HG02798 (cell line): ENCODE measurements around the gene TRPM6.

Experiments
- ATAC-seq: cut with Tn5 transposase; IDR thresholded peaks from one replicate; pipeline ENCODE4 v1.9.1; 2021; ENCODE audit warnings: mild to moderate bottlenecking; ENCODE audit not compliant: unreplicated experiment, poor library complexity

The TRPM6 gene

DNA sequence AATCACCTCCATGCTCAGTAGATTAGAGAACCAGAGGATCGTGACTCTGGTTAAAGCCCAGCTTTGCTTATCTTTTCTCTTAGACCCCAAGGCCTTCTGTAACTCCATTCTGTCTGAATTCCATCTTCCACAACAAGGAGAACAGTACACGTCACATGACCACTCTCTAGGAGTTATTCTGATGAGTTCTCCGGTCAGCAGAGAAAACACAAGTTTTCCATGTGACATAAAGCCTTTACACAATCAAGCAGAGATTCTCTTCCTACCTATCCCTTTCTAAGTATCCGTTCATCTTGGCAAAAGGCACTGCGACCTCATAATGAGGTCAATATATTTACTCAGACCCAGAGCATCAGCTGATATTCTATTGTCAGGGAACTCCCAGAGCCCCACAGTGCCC is 112.3 kb downstream of the TRPM6 start:
- no peak for ATAC-seq

DNA sequence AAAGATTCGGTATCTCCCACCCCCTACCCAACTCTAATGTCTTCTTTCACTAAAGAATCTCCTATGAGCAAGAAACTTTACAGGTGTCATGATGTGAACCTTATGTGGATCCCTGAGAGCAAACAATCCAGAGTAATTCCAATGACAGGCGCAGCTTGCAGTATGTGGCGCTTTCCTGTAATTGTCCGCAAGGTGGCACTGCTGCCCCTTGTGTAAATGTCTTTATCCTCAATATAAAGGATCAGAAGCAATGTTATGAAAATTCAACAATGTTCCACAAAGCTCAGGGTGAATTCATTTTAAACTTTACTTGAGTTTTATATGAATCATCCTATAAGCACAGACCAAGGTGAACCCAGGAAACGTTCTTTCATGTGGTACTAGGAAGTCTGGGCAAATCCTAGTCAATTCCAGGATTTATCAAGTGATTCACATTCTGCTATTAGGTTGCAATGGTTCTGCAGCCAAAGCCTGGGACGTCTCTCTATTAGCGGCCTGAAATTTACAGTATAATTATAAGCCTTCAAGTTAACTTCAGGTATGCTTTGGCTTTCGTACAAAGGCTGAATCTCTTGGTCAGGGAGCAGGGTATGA is 113.7 kb downstream of the TRPM6 start:
- peak; percentile 60 for ATAC-seq

DNA sequence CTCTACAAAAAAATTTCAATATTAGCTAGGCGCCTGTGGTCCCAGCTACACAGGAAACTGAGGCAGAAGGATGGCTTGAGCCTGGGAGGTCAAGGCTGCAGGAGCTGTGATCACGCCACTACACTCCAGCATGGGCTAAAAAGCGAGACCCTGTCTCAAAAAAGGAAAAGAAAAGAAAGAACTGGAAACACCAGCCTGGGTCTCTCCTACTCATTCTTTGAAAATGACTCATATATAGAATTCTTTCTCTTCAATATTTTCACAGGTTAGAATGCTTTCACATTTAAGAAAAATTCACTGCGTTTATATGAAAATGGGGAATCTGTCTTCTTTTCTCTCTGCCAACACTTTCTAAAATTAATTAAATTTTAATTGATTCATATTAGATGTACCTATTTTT is 115.6 kb downstream of the TRPM6 start:
- peak; percentile 31 for ATAC-seq

DNA sequence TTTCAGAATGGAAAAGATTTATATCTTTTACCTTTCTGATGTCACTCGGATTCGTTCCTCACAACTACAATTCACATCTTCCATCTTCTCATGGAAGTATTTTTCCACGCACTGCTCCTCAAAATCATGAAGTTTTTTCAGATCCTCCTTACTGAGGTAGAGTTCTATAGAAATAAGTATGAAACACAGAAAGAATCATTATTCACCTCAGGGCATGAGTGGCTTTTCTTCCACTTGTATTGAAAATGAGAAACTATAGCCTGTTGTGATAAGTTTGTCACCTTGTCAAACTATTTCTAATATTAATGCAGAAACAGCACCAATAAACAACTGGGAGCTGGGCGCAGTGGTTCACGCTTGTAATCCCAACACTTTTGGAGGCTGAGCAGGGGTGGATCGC is 116.0 kb downstream of the TRPM6 start:
- ATAC-seq, result no peak

DNA sequence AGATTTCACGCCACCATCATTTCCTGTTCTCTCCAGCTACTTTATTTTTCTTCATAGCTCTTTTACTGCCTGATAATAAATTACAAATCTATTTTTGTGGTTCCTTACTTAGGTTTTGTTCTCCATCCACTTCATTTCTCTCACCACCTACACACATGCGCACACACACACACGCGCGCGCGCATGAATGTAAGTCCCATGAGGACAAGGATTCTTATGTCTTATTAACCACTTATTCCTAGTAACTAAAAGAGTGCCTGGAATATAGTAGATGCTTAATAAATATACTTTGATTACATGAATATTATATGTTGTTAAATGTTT is 116.5 kb downstream of the TRPM6 start:
- no peak for ATAC-seq

DNA sequence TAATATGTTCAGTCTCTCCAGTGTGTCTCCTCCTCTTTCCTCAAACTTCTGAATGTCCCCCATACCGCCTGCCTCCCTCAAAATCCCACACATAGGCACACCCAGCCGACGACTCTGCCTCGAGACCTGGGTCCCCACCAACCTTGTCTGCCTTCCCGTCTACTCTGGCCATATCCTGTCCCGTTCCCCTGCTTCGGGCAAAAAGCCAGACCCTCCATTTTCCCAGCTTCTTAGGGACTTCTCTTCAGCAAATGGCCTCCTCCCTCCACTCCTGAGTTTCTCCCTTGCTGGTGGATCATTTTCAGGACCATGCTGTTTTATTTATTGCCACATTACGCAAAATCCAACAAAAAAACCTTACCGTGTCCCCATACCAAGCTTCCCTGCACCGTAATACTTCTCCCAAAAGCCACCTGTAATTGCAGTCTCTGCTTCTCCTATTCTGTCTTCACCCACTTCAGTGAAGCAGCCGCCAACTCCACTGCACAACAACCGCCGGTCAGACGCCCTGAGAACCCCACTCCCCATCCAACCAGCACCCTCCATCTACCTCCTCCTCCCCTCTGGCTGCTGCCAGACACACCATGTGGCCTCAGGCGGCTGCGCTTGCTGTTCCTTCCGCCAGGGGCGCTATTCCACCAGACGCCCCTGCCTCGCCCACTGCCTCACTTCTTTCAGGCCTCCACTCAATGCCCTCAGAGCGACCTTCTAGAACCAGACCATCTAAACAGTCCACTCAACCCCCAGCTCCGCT is 117.0 kb downstream of the TRPM6 start:
- peak; percentile 80 for ATAC-seq

DNA sequence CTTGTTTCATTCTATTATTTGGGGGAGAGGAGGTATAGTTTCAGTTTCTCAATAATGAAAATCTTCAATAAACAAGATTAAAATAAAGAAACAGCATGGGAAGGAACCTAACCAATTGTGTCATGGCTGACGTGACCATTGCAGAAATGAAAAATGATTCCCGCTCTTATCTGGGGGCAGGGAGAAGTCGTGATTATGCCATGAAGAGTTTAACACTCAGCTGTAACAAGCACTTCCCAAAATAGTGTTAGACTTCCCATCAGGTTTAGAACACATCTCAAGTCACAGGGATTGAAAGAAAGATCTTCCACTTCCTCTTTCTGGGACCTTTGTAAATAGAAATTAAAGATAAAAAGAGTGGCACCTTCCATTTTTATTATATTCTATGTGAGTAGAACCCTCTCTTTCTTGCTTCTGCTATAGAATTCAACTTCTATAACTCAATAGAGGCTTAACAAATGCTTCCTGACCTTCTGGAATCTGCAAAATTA is 122.2 kb downstream of the TRPM6 start:
- ATAC-seq, result no peak

DNA sequence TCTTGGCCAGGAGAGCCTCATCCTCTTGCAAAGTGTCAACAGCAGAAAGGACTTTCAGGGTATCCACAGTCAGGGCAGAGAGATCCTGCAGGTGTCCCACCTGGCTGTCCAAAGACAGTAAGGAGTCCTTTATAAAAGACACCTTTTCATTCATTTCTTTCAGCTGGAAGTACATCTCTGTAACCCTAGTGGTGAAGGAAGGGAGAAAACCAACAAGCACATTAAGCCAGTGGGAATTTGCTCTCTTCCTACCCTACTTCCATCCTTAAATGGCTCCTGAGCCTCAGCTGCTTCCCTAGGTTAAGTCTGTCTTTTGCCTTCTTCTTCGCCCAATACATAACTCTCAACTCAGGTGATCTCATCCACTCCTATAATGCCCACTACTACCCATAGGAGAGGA is 124.8 kb downstream of the TRPM6 start:
- ATAC-seq, result no peak

DNA sequence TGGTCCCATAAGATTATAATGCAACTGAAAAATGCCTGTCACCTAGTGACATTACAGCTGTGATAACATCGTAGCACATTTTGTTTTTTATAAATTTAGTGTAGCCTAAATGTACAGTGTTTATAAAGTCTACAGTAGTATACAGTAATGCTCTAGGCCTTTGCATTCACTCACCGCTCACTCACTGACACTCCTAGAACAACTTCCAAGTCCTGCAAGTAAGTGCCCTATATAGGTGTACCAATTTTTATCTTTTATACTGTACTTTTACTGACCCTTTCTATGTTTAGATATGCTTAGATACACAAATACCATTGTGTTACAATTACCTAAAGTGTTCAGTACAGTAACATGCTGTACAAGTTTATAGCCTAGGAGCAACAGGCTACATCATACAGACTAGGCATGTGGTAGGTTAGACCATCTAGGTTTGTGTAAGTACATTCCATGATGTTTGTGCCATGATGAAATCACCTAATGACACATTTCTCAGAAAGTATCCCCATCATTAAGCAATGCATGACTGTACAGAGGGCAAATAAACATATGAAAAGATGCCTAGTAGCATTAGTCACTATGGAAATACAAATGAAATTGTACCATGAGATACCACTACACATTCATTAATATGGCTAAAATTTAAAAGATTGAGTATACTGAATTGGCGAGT is 127.6 kb downstream of the TRPM6 start:
- no peak for ATAC-seq

DNA sequence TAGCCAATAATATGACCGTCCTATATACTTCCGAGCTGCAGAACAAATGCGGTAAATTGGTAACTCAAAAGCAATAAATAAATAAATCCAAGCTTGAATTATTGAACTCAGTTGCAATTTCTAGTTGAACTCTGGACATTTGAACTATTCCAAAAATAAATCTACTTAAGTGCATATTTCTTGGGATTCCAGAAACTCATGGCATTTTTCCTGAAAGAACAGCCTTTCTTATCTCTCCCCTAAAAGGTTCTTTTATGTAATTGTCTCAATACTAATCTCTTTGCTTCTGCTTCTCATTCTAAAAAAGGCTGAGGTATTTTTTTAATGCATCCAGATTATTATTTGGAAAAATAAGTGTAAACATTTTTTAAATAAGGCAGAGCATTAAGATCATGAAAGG is 131.7 kb downstream of the TRPM6 start:
- no peak for ATAC-seq

DNA sequence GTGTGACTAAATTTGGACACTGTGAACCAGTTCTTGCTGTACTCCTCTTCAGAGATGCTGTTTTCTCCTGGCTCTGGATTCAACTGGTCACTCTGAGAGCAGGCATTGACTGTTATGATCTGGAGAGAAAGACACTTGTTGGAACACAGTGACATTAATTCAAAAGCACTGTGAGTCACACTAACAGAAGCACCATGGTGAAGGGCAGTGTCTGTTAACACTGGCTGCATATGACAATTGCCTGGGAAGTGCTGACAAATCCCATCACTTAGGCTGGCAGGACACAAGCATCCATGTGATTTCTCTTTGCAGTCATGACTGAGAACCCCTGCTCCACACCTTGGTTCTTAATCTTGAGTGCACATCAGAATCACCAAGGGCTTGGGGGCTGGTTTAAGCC is 132.4 kb downstream of the TRPM6 start:
- ATAC-seq, result no peak

DNA sequence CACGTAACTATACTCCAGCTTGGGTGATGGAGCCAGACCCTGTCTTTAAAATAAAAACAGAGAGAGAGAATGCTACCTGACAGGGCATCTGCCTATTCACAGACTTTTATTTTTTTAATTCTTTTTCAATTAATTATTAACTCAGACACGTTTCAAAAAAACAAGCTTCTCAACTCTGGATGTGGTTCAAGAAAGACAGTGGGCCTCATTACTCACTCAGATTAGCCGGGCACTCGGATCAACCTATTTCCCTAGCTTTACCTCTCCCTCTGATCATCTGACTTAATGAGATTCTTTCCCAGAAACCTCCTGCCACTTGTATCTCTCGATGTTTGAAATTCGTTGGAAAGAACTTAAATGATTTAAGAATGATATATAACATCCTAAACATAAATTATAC is 134.1 kb downstream of the TRPM6 start:
- no peak for ATAC-seq

DNA sequence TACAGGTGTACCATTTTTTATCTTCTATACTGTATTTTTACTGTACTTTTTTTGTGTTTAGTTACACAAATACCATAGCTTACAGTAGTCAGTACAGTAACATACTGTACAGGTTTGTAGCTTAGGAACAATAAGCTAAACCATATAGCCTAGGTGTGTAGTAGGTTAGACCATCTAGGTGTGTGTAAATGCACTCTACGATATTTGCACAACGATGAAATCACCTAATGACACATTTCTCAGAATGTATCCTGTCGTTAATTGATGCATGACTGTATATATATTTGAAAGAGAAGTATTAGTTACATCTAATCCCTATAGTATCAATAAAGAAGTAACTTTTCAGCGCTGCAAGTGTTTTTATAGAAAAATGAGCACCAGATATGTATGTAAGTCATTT is 138.8 kb downstream of the TRPM6 start:
- no peak for ATAC-seq

DNA sequence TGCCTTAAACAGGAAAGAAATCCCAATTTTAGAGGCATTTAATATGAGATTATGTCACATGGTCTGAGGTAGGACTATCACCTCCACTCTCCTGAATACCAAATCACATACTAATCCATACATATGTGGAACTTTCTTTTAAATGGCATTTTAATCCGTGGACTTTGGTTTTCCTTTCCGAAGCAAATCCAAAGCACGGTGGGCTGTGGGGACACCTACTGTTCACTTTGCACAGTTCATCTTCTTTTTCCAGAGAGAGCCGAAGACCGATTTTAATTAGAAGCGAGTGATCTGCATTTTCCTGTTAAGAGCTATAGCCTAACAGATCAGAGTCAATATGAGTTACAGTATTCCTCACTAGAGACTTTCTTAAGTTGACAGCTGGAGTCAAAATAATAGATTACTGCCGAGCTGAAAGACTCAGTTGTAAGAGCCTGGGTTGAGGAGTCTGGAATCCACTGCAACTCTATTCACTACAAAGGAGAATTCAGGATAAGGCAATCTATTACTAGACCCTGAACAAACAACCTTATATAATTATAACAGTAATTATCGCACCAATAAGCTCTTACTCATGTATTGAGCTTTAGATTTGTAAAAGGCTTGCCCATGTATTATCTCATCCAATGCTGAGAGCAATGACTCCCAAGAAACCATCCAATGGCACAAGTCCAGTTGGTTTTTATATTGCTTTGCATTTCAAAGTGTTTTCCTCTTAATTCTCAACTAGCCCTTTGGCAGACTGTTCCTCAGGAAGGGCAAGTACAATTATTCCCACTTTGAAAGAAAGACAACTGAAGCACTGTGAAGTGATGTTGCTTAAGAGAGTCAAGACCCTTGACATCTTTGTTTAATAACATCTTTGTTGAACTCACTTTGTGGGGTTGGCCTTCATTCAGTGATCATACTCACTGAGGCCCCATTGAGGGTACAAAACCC is 144.7 kb downstream of the TRPM6 start:
- ATAC-seq, result no peak

DNA sequence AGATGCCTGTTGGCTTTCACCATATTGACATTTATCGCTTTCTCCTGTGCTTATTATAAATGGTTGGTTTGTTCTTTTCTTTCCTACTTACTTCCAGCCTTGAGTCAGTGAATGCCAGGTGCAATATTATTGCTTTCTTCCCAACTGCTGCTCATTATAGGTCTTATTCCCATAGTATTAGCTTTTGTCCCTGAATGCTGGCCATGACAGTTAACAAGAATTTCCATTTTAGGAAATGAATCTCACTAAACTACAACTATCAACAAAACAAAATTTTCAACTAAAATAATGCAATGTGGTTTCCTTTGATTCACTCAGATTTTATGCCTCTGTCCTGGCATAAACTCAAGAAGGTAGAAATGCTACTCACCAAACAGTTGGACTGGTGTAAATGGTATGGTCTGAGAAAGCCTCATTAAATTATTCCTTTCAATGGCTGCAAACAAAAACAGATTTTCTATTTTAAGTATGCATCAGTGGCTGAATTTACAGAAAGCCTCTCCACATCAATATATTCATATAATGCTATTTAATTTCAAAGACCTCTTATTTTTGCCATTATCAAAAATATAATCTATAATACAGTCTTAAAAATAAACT is 145.4 kb downstream of the TRPM6 start:
- ATAC-seq, result no peak

DNA sequence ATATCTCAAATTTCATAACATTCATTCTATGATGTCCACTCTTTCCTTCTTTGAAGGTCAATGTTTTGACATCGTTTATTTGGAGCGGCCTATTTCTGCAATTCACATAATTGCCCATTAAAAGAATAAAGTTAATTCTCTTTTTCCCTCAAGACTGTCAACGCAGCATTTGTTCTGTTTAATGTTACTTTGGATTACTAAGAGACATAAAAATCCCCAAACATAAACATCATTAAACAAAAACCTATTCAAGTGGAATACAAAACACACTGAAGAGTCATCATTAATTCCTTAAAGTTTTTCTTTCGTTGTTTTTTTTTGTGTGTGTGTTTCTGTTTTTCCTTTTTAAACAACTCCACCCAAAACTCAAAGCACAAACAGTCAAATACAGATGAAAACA is 151.1 kb downstream of the TRPM6 start:
- no peak for ATAC-seq

DNA sequence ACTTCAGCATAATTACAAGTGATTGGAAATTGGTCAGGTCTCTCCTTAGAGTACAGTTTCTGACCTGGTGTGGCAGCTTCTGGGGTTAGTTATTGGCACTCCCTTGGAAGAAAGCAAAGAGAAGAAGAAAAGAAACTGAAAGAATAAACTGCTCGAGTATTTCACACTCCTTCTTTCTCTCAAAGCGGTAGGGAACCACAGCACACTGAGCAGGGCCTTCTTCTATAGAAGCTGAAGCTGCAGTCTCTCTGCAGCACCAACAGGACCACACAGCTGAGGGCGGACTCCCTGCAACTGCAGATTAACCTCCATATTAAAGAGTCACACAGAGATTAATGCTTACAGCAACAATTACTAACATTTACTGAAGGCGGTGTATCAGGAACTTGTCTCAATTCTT is 152.0 kb downstream of the TRPM6 start:
- peak; percentile 45 for ATAC-seq

DNA sequence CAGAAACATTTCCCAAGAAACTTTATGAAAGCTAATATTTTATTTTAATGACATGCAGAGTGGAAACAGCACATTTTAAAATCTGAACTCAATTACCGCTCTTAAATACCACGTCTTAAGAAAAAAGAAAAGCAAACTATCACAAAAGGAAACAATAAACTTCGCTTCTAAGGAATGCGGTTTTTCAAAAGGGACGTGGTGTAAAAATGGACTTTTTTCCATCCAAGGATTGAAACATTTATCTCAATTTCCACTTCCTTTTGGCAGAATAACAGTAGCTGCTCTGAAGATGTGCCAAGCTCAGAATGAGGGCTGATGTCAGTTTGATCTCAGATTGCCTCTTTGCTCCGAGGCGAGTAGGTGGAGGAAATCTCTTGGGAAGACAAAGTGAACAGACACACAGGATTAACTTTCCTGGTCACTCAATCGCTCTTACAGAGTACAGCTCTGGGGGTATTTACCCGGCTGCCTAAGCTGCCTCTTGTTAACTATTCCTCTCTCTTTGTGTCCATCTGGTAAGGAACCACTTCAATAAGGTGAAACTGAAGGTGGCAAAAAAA is 158.5 kb downstream of the TRPM6 start:
- ATAC-seq, result no peak

DNA sequence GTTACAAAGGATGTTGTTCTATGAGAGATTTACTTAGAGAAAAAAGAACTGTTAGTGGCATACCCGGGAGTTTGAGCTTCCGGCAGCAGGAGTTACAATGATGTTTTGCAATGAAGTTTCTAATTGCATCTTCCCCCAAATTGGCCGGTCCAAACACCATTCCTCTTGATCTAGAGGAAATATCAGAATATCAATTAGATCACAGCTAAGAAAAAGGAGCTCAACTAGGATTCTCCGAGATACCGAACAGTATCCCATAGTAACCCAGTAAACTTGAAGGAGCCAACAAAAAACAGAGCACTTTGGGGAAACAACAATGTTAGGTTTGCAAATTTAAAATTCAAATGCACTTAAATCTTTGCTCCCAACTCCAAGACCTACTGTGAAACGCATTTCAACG is 159.5 kb downstream of the TRPM6 start:
- ATAC-seq, result no peak

DNA sequence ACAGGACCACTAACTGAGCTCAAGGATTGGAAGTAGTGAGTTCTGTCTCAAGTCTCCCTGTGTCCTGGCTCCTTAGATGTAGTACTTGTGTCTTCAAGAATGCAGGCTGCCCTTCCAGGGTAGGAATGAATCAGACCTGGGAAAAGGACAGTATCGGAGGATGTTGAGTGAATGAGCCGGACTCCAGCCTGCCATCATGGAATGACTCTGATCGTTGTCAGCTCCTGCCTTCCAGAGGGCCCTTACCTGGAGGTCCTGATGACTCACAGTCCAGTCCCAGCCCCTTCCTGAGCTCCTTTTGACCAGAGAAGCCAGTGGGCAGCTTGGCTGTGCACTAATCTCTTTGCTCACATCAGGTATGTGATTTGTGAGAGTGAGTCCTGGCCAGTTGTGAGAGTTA is 161.1 kb downstream of the TRPM6 start:
- ATAC-seq, result no peak
